GM23338 (cell line): ENCODE data around the gene DDX41. TPM values are rescaled to one million over a fixed set of nuclear protein-coding genes. Genes with fewer than 3 reads are reported as not detected.

Source experiments
- ATAC-seq: fragments of 200-7000 bp; cut with Tn5 transposase; 3 replicates; pipeline ENCODE4 v1.9.1; 2020
- DNase-seq: peaks from one replicate; pipeline ENCODE4 v3.0.0-alpha.2; 2015; ENCODE audit warnings: low spot score
- H2AFZ ChIP-seq: fragments of 200-600 bp; sonication (generic); 2 replicates; pipeline ENCODE4 v1.8.0; 2016; ENCODE audit warnings: antibody characterized with exemption, mild to moderate bottlenecking, moderate library complexity
- H3F3A ChIP-seq: fragments of 200-600 bp; sonication (generic); replicated peaks from 2 replicates; pipeline ENCODE4 v1.8.0; 2017; ENCODE audit warnings: antibody characterized with exemption, mixed run types, low read depth
- H3K27ac ChIP-seq: fragments of 200-600 bp; sonication (generic); 2 replicates; pipeline ENCODE4 v1.6.1; 2016; ENCODE audit warnings: low read depth
- H3K27me3 ChIP-seq: fragments of 200-600 bp; sonication (generic); 2 replicates; pipeline ENCODE4 v1.8.0; 2016; ENCODE audit warnings: mild to moderate bottlenecking, mixed run types, moderate library complexity; ENCODE audit not compliant: insufficient read depth
- H3K36me3 ChIP-seq: fragments of 200-600 bp; sonication (generic); 2 replicates; pipeline ENCODE4 v1.8.0; 2016; ENCODE audit warnings: mild to moderate bottlenecking; ENCODE audit not compliant: insufficient read depth
- H3K4me1 ChIP-seq: fragments of 200-600 bp; sonication (generic); 2 replicates; pipeline ENCODE4 v1.8.0; 2016; ENCODE audit warnings: mild to moderate bottlenecking, moderate library complexity; ENCODE audit not compliant: insufficient read depth
- H3K4me2 ChIP-seq: fragments of 200-600 bp; sonication (generic); 2 replicates; pipeline ENCODE4 v1.7.1; 2017; ENCODE audit warnings: mixed run types
- H3K4me3 ChIP-seq: fragments of 200-600 bp; sonication (generic); 2 replicates; pipeline ENCODE4 v1.6.1; 2016; ENCODE audit warnings: mixed run types
- H3K79me2 ChIP-seq: fragments of 200-600 bp; sonication (generic); replicated peaks from 2 replicates; pipeline ENCODE4 v1.8.0; 2017; ENCODE audit warnings: mild to moderate bottlenecking; ENCODE audit not compliant: insufficient read depth
- H3K9me2 ChIP-seq: fragments of 200-600 bp; sonication (generic); 2 replicates; pipeline ENCODE4 v1.8.0; 2017; ENCODE audit not compliant: insufficient read depth
- H4K20me1 ChIP-seq: fragments of 200-600 bp; sonication (generic); replicated peaks from 2 replicates; pipeline ENCODE4 v1.8.0; 2017; ENCODE audit warnings: mild to moderate bottlenecking; ENCODE audit not compliant: insufficient read depth
- H3K27ac Mint-ChIP-seq: 2 replicates; pipeline ENCODE4 v1.8.0; 2020; ENCODE audit warnings: inconsistent platforms, mild to moderate bottlenecking, moderate library complexity, mixed read lengths
- H3K27me3 Mint-ChIP-seq: 3 replicates; pipeline ENCODE4 v1.8.0; 2022; ENCODE audit warnings: low read depth, mild to moderate bottlenecking, moderate library complexity, mixed read lengths, inconsistent platforms; ENCODE audit not compliant: insufficient read depth, poor library complexity
- H3K36me3 Mint-ChIP-seq: 3 replicates; pipeline ENCODE4 v1.8.0; 2021; ENCODE audit warnings: low read depth, mild to moderate bottlenecking, inconsistent platforms, moderate library complexity, mixed read lengths
- H3K4me1 Mint-ChIP-seq: 3 replicates; pipeline ENCODE4 v1.8.0; 2020; ENCODE audit warnings: mild to moderate bottlenecking, inconsistent platforms, mixed read lengths
- H3K4me3 Mint-ChIP-seq: 3 replicates; pipeline ENCODE4 v1.8.0; 2021; ENCODE audit warnings: moderate library complexity, mild to moderate bottlenecking, inconsistent platforms, mixed read lengths
- H3K9me3 Mint-ChIP-seq: 3 replicates; pipeline ENCODE4 v1.8.0; 2020; ENCODE audit warnings: moderate library complexity, mild to moderate bottlenecking, inconsistent platforms, mixed read lengths
- CREB1 ChIP-seq: fragments of 250-450 bp; sonication (Bioruptor Pico); IDR thresholded peaks from 2 replicates; pipeline ENCODE4 v1.5.0; 2020; ENCODE audit warnings: low read depth, mild to moderate bottlenecking, moderate library complexity
- EZH2 ChIP-seq: fragments of 200-600 bp; sonication (generic); IDR thresholded peaks from one replicate; pipeline ENCODE4 v1.8.0; 2017; ENCODE audit warnings: antibody characterized with exemption, mild to moderate bottlenecking, low read depth; ENCODE audit not compliant: unreplicated experiment
- EZH2phosphoT487 ChIP-seq: fragments of 200-600 bp; sonication (generic); IDR thresholded peaks from one replicate; pipeline ENCODE4 v1.8.1; 2018; ENCODE audit warnings: antibody characterized with exemption; ENCODE audit not compliant: unreplicated experiment
- NANOG ChIP-seq: IDR thresholded peaks from 2 replicates; pipeline ENCODE4 v1.6.1; 2016; ENCODE audit warnings: antibody characterized with exemption, borderline replicate concordance
- POLR2AphosphoS5 ChIP-seq: IDR thresholded peaks from 2 replicates; pipeline ENCODE4 v1.6.1; 2016; ENCODE audit warnings: antibody characterized with exemption, low read depth
- STAT1 ChIP-seq: IDR thresholded peaks from one replicate; pipeline ENCODE4 v1.6.1; 2016; ENCODE audit warnings: antibody characterized with exemption; ENCODE audit not compliant: unreplicated experiment
- ZNF114 ChIP-seq: fragments of 250-450 bp; sonication (Bioruptor Pico); IDR thresholded peaks from 2 replicates; pipeline ENCODE4 v1.5.0; 2020; ENCODE audit warnings: mild to moderate bottlenecking, moderate library complexity
- ZNF331 ChIP-seq: fragments of 250-450 bp; sonication (Bioruptor Pico); IDR thresholded peaks from 2 replicates; pipeline ENCODE4 v1.5.0; 2020; ENCODE audit warnings: low read depth, mild to moderate bottlenecking, moderate library complexity
- polyA plus RNA-seq: library from polyadenylated mRNA; unstranded; fragments of >200 nt; fragmentation: Nextera tagmentation; extraction: Ambion mirVana; gene quantifications from 2 replicates; pipeline ENCODE4 v1.2.1, GENCODE V29; 2016
- total RNA-seq: library from RNA; depleted of rRNA; stranded (reverse); fragments of >200 nt; shearing (Covaris generic); gene quantifications from 2 replicates; pipeline ENCODE4 v1.2.3, GENCODE V29; 2014
- TF ChIP-seq, protein P1 (sequence below), 2 experiments: fragments of 200-600 bp in 1 of 2; sonication (generic) in 1 of 2; conservative IDR thresholded peaks; 2 replicates each; pipeline versions ENCODE4 v1.5.1 to v1.6.1; 2016 to 2017; ENCODE audit warnings: antibody characterized with exemption in 2 of 2, low read depth in 2 of 2, mild to moderate bottlenecking in 2 of 2, moderate library complexity in 1 of 2
- TF ChIP-seq, protein P2 (sequence below): IDR thresholded peaks from 2 replicates; pipeline ENCODE4 v1.6.1; 2016; ENCODE audit warnings: antibody characterized with exemption
- TF ChIP-seq, protein P3 (sequence below): IDR thresholded peaks from one replicate; pipeline ENCODE4 v1.6.1; 2018; ENCODE audit warnings: antibody characterized with exemption; ENCODE audit not compliant: unreplicated experiment

Gene DDX41
- total and polyA plus RNA-seq, 2 experiments from 2014 or later = 67.1 to 139 TPM

DNA sequence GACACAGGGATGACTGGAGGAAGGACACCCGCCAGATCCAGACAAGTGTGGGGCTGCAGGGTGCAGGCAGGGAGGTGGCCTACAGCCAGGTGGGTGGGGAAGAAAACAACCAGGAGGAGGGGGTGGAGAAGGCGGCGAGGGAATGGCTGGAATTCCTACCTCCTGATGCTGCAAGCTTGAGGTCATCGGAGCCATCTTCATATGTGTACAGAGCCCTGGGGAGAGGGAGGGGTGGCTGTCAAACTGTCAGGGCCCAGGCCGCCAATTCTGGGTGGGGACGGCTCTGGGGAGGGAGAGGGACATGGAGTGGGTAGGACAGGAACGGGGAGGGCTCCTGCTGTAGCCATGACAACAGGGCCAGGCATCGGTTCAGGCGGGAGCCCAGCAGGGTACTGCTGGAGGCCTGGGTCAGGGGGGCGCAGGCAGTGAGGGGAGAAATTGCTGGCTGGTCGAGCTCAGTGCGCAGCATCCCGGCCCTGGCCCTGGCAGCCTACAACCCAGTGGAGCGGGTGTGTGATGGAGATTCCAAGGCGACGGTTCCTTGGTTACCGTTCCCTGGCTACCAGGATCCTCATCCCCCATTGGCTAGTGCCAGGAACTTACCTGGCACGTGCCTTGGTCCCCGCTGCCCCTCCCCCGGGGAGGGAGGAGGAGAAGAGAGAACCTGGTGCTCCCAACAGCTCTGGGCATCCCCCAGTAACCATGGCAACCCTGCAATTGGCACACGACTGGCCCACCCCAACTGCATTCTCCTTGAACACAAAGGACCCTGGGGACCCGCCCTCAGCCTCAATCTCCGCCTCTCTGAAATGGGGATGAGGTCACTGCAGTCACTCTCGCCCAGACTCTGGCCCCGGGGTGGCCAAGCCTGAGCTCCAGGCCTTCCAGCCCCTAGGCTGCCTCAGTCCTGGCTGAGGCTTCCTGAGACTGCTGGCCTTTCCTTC lies 47.8 kb downstream of the DDX41 start (continued):
- TF ChIP-seq, protein P1, sequence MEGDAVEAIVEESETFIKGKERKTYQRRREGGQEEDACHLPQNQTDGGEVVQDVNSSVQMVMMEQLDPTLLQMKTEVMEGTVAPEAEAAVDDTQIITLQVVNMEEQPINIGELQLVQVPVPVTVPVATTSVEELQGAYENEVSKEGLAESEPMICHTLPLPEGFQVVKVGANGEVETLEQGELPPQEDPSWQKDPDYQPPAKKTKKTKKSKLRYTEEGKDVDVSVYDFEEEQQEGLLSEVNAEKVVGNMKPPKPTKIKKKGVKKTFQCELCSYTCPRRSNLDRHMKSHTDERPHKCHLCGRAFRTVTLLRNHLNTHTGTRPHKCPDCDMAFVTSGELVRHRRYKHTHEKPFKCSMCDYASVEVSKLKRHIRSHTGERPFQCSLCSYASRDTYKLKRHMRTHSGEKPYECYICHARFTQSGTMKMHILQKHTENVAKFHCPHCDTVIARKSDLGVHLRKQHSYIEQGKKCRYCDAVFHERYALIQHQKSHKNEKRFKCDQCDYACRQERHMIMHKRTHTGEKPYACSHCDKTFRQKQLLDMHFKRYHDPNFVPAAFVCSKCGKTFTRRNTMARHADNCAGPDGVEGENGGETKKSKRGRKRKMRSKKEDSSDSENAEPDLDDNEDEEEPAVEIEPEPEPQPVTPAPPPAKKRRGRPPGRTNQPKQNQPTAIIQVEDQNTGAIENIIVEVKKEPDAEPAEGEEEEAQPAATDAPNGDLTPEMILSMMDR (conservative IDR thresholded peaks at IDR 0.05; ENCODE audit: low read depth in 2 of 2) = no peak
- TF ChIP-seq POLR2AphosphoS5 = no peak
- TF ChIP-seq CREB1 (CRISPR knock-in tag) = no peak
- TF ChIP-seq STAT1 = no peak
- no peak for TF ChIP-seq ZNF114 (CRISPR knock-in tag)
- no peak for TF ChIP-seq NANOG
- TF ChIP-seq ZNF331 (CRISPR knock-in tag) = no peak
- TF ChIP-seq, protein P2, sequence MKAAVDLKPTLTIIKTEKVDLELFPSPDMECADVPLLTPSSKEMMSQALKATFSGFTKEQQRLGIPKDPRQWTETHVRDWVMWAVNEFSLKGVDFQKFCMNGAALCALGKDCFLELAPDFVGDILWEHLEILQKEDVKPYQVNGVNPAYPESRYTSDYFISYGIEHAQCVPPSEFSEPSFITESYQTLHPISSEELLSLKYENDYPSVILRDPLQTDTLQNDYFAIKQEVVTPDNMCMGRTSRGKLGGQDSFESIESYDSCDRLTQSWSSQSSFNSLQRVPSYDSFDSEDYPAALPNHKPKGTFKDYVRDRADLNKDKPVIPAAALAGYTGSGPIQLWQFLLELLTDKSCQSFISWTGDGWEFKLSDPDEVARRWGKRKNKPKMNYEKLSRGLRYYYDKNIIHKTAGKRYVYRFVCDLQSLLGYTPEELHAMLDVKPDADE = no peak

DNA sequence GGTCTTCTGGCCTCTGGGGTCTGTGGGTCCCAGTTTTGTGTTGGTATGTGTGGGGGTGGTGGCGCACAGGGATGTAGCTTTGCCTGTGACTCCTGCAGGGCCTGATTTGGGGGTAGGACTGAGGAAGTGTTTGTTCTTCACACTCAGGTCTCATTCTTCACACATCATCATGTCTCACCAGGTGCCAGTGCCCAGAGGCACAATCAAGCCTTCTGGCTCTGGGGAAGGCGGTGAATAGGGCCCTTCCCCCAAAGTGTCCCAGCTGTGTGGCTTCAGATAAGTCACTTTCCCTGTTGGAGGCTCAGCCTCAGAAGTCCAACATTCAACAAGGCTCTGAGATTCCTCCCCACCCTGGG lies 48.5 kb downstream of the DDX41 start:
- Histone ChIP-seq H3K4me3 (no peak overlapping the region), H2AFZ (no peak overlapping the region), H3K4me2 (no peak overlapping the region), H3K27ac (no peak overlapping the region), H3K79me2 (peaks cover 60% of the 10 kb centered on the region), H3K27me3 (no peaks in the 10 kb centered on the region), H4K20me1 (peaks cover 50% of the 10 kb centered on the region), H3F3A (peaks cover 37% of the 10 kb centered on the region), H3K9me2 (no peaks in the 10 kb centered on the region), H3K36me3 (peaks cover 38% of the 10 kb centered on the region), H3K4me1 (peaks cover 34% of the 10 kb centered on the region)
- Mint-ChIP-seq H3K4me3 (no peak overlapping the region; the same call in 2 of the 3 replicates), H3K27ac (no peak overlapping the region; the same call in 1 of the 2 replicates), H3K27me3 (peaks cover 21% of the 10 kb centered on the region), H3K4me1 (peaks cover 29% of the 10 kb centered on the region), H3K36me3 (peaks cover 82% of the 10 kb centered on the region), H3K9me3 (peaks cover 12% of the 10 kb centered on the region)
- DNase-seq (no peak), ATAC-seq (no peak)
- TF ChIP-seq STAT1 (no peak), ZNF331 (CRISPR knock-in tag) (no peak), ZNF114 (CRISPR knock-in tag) (no peak), POLR2AphosphoS5 (no peak), EZH2phosphoT487 (no peak), EZH2 (no peak)
- TF ChIP-seq, protein P1 (conservative IDR thresholded peaks at IDR 0.05; ENCODE audit: low read depth in 2 of 2) = no peak
- TF ChIP-seq, protein P3, sequence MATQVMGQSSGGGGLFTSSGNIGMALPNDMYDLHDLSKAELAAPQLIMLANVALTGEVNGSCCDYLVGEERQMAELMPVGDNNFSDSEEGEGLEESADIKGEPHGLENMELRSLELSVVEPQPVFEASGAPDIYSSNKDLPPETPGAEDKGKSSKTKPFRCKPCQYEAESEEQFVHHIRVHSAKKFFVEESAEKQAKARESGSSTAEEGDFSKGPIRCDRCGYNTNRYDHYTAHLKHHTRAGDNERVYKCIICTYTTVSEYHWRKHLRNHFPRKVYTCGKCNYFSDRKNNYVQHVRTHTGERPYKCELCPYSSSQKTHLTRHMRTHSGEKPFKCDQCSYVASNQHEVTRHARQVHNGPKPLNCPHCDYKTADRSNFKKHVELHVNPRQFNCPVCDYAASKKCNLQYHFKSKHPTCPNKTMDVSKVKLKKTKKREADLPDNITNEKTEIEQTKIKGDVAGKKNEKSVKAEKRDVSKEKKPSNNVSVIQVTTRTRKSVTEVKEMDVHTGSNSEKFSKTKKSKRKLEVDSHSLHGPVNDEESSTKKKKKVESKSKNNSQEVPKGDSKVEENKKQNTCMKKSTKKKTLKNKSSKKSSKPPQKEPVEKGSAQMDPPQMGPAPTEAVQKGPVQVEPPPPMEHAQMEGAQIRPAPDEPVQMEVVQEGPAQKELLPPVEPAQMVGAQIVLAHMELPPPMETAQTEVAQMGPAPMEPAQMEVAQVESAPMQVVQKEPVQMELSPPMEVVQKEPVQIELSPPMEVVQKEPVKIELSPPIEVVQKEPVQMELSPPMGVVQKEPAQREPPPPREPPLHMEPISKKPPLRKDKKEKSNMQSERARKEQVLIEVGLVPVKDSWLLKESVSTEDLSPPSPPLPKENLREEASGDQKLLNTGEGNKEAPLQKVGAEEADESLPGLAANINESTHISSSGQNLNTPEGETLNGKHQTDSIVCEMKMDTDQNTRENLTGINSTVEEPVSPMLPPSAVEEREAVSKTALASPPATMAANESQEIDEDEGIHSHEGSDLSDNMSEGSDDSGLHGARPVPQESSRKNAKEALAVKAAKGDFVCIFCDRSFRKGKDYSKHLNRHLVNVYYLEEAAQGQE = no peak
- TF ChIP-seq, protein P2 = no peak
